GM21786 (cell line): Measurements from ENCODE around the gene ATP5F1A.

Source experiments
- ATAC-seq: cut with Tn5 transposase; IDR thresholded peaks from one replicate; pipeline ENCODE4 v1.9.1; 2021; ENCODE audit not compliant: unreplicated experiment

ATP5F1A gene

DNA sequence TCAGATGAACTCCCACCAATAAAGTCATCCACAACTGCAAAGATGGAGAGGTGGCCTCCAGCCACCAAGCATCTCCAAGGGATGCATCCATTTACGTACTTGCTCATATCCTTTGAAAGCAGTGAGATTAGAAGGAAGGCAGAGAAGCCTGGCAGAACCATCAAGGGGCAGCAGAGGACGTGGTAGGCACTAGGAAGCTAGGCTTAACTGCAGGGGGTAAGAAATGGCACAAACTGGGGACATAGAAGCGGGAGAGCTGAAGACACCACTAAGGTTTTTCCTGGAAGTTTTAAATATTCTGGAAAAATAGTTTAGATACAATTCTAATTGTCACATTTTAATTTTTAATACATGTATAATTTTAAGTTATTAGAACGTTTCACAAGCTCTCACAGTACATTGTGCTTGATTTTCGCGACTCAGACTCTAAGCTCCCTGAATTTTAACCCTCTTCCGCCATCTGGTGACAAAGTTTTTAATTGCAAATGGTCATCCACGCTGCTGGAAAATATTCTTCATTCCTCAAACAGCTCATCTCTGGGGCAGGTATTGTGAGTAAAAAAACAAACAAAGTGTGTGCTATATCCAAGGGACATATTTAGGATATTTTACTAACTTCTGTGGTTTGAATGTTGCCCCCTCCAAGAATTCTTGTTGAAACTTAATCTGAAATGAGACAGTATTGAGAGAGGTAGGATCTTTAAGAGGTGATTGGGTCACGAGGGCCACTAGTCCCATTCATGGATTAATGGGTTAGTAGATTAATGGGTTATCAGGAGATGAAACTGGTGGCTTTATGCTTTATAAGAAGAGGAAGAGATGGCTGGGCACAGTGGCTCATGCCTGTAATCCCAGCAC is 24.4 kb downstream of the ATP5F1A start:
- no peak for ATAC-seq

DNA sequence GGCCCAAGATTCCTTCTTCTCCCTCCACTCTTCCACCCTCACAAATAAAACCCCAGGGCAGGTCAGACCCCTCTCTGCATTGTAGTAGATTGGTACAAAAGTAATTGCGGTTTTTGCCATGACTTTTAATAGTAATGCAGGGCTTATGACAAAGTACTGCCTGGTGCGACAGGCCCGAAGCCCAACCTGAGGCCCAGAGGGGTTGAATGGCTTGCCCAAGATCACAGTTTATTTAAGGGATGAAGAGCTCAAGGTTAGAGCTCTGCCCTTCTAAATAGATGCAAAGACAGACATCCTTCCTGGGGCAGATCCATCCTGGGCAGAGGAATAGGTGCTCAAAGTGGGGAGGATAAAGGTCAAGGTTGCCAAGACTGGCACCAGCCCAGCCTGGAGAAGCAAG is 25.1 kb downstream of the ATP5F1A start:
- ATAC-seq: no peak

DNA sequence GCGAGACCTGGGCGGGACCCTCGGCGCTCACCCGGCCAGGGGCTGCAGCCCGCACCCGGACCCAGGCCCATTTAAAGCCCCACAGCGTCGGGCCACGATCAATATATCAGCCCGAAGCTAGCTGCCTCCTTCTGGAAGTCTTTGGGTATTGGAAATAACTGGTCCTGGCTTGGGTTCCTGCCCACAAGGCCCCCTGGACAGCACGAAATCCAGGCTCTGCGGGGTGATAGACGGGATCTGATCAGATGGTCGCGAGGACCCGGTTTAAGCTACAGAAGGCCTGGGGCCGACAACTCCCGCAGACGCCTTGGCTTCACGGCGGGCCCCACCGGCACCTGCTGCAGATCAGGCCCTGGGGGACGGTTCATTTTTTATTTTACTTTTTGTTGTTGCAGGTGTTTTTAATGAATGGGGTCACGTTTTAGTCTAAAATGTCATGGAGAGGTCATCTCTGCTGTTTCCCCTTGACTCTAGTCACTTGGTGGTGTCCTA is 25.7 kb downstream of the ATP5F1A start:
- ATAC-seq: no peak

DNA sequence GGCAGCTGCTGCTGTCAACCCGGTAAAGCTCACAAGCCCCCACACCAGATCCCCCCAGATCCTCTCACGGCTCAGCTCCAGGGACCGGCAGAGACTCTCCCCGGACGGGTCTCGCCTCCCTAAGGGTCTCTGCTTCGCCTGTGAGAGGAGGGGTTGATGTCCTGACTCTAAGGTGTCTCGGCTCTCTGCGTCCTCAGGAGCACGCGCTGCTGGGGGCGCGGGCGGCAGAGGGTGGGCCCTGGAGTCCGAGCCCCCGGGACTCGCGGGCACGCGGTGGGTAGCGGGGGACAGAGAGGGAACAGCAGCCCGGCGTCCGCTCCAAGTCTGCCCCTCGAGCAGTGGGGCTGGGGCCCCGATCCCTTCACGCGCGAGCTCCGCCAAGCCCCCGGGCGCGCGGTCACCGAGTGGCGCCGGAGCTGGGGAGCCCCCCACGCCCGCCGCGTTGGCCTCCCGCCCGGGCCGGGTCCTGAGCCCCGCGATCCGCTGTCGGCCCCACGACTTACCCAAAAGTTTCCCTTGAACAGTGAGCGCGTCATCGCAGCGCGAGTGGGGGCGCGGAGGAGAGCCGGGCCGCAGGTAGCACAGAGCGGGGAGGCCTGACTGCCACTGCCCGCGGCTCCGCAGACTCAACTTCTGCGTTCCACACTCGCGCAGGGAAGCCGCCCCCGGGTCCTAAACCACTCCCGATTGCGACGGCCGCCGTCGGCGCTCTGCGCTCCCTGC is 26.3 kb downstream of the ATP5F1A start, which contains the start of gene PSTPIP2:
TSS of gene PSTPIP2 (minus strand) at position 608 of the 723 bp plus-strand sequence. CDS start at position 536, 72 bp downstream.
- peak; percentile 59 for ATAC-seq

DNA sequence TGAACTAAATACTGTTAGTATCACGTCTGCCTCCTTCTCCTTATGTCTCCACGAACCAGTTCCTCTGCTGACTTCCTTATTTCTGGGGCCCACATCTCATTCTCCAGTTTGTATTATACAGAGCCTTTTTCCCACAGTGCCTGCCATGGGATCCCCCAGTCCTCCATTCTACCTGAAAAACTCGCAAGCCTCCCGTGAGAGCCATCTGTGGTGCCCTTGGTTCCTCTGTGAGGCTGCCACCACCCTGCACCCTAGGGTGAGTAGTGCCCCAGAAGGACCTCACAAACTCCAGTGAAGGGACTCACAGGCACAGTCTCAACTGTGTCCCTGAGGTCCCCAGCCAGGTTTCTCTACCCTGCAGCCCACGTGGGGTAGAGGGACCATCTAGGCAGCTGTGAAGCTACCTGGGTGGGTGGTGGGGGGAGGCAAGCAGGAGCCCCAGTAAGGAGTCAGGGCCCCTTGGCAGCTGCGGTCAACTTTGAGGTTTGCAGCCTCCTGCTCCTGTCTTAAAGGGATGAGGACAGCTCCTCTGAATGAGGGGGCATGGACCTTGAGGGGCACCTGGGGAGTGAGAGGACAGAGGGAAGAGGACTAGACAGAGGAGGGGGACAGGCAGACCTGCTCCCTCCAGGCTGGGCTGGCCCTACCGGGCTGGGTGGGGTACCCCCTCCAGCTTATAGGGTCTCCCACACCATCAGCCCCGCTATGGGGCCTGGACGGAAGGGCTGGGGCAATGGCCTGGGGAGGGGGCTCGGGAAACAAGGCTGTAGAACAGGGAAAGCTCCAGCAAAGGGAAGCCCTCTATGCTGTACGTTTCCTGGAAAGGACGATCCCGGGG is 27.1 kb downstream of the ATP5F1A start:
- peak; percentile 26 for ATAC-seq

DNA sequence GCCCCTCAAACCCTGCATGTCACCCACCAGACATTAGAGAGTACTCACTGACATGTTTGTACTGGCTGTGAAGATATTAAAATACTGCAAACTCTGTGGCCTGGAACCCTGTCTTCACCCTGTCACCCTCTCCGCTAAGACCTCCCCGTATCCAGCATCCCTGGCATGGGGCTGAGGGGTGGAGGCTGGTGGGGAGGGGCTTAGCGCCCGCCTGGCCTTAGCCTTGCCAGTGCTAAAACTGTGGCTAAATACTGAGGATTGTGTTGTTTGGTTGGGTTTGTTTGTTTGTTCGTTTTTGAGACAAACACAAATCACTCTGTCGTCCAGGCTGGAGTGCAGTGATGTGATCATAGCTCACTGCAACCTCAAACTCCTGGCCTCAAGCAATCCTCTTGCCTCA is 27.9 kb downstream of the ATP5F1A start:
- no peak for ATAC-seq

DNA sequence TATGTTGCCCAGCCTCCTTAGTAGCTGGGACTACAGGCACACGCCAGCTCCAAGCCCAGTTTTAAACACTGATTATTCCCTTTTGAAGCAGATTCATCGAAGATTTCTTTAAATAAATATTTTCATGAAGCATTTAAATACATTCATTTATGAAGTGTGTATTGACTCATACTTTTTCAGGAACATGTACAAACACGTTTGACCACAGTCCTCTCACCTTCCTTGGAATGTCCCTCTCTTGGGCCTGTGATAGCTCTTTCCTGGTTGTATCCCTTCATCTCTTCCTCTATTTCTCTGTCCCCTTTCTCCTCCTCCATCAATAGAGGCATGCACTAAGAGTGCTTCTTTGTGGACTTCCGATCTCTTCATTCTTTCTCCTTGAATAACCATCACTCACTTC is 28.6 kb downstream of the ATP5F1A start:
- no peak for ATAC-seq

DNA sequence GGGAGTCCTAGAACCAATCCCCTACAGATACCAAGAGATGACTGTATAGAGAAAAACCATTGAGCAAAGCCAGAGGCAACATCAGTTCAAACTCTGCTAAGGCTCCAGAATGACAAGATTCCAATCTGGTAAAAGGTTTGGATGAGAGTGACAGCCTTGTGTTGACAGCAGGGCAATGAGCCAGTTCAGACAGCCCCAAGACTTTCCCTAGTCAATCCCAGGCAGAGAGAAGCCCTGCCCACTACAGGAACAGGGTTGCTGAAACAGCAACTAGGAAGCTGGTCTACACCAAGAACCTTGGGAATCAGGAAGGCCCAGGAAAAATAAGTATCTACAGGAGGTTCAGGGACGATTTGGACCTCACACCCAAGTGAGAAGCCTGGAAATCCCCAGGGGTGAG is 29.3 kb downstream of the ATP5F1A start:
- no peak for ATAC-seq

DNA sequence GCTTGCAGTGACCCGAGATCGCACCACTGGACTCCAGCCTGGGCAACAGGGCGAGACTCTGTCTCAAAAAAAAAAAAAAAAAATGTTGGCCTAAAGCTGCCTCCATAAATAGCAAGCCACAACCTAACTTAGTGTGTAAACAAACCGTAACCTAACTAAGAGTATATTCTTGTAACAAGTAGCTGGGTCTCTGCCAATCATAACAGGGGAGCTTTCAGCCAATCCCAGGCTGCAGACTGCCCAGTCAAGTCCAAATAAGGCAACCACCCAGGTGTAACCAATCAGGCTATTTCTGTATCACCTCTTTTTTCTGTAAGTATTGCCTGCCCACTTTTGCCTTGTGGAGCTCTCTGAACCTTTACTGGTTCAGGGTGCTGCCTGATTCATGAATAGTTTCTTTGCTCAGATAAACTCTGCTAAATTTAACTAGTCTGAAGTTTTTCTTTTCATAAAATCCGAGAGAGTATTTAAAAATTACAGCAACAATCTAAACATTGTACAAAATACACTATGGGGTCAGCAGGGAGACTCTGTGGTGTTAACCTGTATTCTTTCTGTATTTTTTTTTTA is 30.6 kb downstream of the ATP5F1A start:
- no peak for ATAC-seq

DNA sequence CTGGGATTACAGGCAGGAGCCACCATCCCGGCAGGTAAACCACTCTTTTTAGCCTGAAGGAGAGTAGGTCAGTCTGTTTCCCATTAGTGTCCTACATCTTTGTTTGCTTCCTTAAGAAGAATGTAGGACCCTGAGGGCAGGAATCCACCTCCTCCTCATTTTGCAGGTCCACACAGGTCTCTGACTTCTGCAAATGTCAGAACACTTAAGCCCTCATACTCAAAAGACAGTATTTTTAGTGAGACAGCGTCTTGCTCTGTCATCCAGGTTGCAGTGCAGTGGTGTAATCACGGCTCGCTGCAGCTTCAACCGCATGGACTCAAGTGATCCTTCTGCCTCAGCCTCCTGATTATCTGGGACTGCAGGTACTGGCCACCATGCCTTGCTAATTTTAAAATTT is 35.3 kb downstream of the ATP5F1A start:
- ATAC-seq: no peak

DNA sequence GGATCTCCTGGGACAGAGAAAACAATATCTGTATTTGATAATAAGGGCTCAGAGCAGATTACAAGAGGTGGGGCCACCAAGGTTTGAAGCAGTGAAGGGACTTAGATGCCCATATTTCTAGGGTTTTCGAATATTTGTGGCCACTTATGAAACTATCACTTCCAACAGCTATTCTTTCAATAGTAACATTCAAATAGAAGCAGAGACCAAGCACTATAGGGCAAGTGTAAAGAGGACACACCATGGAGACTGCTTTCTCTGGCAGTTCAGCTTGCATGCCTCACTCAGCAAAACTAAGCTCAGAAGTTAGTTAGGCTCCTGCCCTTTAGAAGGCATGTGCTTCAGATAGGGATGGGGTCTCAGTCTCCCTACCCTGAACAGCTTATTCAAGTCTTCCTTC is 36.3 kb downstream of the ATP5F1A start:
- no peak for ATAC-seq

DNA sequence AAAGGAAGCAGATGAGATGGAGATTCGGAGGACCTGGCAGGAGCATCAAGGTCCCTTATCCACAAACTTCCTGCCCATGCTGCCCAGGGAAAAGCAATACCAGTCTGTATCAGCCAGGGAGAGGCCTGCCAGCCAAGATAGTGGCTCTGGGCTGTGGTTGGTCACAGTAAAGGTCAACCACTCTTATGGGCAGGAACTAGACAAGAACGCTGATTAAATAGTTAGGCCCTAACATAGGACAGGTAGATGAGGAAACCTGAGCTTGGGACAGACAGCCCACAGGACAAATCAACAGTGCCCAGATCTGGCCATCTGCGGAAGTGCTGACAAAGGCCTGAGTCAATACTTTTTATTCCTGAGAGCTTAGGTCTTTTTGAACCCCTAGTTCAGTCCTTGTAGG is 36.7 kb downstream of the ATP5F1A start:
- ATAC-seq: no peak

DNA sequence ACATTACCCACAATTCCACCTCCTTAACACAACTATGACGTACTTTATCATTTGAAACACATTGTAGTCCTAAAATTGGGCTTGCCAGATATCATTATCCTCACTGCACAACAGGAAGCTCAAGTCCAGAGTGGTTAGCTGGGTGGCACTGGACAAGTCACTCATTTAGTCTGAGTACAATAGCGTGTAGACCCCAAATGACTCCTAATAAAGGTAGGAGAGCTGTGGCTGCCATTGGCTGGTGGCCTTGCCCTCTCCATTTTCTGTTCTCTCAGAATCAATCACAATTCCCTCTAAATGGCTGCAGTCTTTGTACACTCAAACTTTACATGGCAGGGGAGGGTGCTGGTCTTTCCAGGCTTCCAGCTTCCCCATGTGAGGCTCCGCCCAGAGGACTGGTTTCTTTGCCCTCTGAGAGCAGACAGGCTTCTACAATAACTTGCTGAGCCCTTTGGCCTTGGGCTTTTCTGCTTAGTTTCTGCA is 37.7 kb downstream of the ATP5F1A start:
- ATAC-seq: no peak

DNA sequence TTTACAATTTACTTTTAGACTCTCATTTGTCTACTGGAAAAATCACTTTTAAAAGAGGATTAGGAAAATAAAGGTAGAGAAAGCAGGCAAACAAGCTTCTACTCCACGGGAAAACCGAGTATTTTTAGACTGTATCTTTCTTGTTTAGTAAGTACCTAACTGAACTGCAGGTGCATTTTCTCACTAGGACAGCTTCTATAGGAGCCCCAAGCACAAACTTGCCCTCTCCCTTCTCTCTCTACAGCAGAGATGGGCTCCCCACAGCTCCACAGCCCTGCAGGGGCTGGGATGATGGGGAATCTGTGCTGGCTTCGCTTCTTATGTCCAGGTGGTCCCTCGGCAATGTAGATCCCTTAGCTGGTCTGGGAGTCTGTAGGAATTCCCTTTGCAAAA is 42.3 kb downstream of the ATP5F1A start:
- no peak for ATAC-seq

DNA sequence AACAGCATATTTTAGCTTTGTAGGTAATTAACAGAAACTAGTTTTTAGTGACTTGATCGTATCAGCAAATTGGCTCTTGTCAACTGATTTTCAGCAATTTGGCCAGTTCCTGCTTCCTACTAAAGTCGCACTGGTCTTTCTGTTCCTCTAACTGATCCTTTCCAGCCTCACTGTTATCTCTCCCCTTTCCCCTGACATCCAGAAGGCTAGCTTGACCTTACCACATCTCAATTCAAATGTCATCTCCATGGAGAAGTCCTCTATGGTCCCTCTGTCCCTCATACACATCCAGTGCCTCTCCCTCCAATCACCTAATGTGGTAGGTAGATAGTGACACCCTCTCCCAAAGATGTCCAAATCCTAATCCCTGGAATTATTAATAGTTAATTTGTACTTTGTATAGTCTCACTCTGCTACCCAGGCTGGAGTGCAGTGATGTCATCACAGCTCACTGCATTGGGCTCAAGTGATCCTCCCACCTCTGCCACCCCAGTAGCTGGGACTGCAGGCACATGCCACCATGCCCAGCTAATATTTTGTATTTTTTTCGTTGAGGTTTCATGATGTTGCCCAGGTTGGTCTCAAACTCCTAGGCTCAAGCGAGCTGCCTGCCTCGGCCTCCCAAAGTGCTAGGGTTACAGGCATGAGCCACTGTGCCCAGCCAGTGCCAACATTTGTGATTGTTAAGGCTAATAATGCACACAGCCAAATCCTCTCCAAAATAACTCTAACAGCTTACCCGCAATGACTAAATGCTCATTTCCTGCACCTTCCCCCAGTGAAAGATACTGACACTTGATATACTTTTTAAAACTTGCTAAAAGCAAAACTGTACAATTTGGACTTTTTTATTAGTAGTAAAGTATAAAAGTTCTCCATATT is 42.9 kb downstream of the ATP5F1A start:
- peak; percentile 41 for ATAC-seq

DNA sequence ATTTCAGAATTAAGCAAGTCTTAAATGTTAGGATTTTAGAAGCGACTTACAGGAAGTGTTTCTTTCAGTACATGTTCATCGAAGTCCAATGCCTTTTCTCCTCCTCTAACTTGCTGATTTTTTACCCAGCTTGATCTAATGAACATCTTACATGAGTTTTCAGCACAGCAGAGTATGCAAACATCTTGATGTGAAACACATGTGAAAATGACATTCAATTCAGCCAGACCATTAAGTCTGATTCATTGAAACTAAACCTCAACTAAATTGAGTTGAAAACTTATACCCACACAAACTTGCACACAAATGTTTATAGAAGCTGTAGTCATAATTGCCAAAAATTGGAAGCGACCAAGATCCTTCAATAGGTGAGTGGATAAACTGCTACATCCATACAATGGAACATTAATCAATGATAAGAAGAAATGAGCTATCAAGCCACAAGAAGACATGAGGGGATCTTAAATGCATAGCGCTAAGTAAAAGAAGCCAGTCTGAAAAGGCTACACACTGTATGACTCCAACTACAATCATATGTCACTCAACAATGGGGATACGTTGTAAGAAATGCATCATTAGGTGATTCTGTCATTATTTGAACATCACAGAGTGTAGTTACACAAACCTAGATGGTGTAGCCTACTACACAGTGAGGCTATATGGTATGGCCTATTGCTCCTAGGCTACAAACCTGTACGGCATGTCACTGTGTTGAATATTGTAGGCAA is 44.6 kb downstream of the ATP5F1A start:
- ATAC-seq: no peak

DNA sequence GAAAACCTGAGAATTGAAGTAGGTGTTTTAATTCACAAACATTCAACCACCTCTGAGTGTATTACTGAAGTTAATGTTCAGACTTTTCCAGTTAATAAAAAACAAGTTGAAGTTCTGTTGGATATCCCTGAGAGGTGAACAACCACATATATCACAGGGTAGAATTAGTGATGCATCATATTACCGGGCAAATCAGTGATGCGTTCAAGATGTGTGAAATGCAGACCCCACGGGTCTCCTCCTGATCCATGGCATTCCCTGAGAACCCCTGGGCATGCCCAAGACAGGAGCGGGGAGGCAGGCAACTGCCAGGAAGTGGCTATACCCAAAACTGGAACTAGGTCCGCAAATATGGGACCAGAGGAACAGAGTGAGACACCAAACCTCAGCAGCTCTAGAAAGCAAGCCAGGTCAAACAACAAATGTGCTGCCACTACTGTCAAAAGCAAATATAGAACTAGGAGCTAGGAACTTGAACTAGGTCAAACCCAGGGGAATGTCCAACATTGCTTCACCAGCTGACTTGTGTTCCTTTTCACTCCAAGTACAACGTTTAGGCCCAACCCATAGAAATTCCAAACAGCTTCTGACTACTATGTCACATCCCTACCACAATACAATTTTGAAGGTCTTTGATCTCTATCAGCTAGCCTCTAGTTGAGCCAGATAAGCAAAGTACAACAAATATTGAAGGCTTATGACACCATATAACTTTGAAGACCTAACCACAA is 46.2 kb downstream of the ATP5F1A start:
- ATAC-seq: no peak

DNA sequence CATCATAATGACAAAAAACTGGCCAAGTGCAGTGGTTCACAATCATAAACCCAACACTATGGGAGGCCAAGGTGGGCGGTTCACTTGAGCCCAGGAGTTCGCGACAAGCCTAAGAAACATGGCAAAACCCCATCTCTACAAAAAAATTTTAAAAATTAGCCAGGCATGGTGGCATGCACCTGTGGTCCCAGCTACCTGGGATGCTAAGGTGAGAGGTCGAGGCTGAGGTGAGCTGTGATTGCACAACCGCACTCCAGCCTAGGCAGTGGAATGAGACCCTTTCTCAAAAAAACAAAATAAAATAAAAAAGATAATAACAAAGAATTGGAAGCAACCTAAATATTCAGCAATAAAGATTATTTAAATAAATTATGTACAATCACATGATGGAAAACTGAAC is 47.8 kb downstream of the ATP5F1A start:
- ATAC-seq: no peak
